Measurements from ENCODE around the gene TBC1D5.

Gene TBC1D5

GRCh38 chr3:17182166-17182565, 560.3 kb downstream of the TBC1D5 start:
- TF ChIP-seq, protein P1, sequence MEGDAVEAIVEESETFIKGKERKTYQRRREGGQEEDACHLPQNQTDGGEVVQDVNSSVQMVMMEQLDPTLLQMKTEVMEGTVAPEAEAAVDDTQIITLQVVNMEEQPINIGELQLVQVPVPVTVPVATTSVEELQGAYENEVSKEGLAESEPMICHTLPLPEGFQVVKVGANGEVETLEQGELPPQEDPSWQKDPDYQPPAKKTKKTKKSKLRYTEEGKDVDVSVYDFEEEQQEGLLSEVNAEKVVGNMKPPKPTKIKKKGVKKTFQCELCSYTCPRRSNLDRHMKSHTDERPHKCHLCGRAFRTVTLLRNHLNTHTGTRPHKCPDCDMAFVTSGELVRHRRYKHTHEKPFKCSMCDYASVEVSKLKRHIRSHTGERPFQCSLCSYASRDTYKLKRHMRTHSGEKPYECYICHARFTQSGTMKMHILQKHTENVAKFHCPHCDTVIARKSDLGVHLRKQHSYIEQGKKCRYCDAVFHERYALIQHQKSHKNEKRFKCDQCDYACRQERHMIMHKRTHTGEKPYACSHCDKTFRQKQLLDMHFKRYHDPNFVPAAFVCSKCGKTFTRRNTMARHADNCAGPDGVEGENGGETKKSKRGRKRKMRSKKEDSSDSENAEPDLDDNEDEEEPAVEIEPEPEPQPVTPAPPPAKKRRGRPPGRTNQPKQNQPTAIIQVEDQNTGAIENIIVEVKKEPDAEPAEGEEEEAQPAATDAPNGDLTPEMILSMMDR (IDR thresholded peaks at IDR 0.05; ENCODE audit: low read depth, low read length, missing control alignments), result no peak
- DNase-seq (ENCODE audit: low read depth), result peak; percentile 26
- no peak overlapping the region for H3K4me3 ChIP-seq (ENCODE audit: low read depth, low read length)

- TF ChIP-seq, protein P1 (IDR thresholded peaks at IDR 0.05; ENCODE audit: low read depth, low read length, missing control alignments), result no peak
- DNase-seq (ENCODE audit: low read depth), result no peak
- no peak overlapping the region for H3K4me3 ChIP-seq (ENCODE audit: low read depth, low read length)
Observed at GRCh38 chr3:17181413-17181907, 561.0 kb downstream of the TBC1D5 start.

- no peak for DNase-seq (ENCODE audit: low read depth)
- TF ChIP-seq, protein P1 (IDR thresholded peaks at IDR 0.05; ENCODE audit: low read depth, low read length, missing control alignments), result no peak
- H3K4me3 ChIP-seq (ENCODE audit: low read depth, low read length), result no peak overlapping the region
Observed at GRCh38 chr3:17179381-17180205, 562.8 kb downstream of the TBC1D5 start.

GRCh38 chr3:17176757-17177156, 565.7 kb downstream of the TBC1D5 start:
- H3K4me3 ChIP-seq (ENCODE audit: low read depth, low read length), result no peak overlapping the region
- no peak for DNase-seq (ENCODE audit: low read depth)
- TF ChIP-seq, protein P1 (IDR thresholded peaks at IDR 0.05; ENCODE audit: low read depth, low read length, missing control alignments), result peak; percentile 4

GRCh38 chr3:17175187-17175807, 567.1 kb downstream of the TBC1D5 start:
- H3K4me3 ChIP-seq (ENCODE audit: low read depth, low read length), result no peak overlapping the region
- TF ChIP-seq, protein P1 (IDR thresholded peaks at IDR 0.05; ENCODE audit: low read depth, low read length, missing control alignments), result no peak
- no peak for DNase-seq (ENCODE audit: low read depth)

- DNase-seq (ENCODE audit: low read depth), result no peak
- no peak overlapping the region for H3K4me3 ChIP-seq (ENCODE audit: low read depth, low read length)
- TF ChIP-seq, protein P1 (IDR thresholded peaks at IDR 0.05; ENCODE audit: low read depth, low read length, missing control alignments), result no peak
Observed at GRCh38 chr3:17166369-17166768, 576.1 kb downstream of the TBC1D5 start.

Data from GM12864 (cell line).